Measurements from ENCODE around the gene RBP5.

Gene RBP5, protein sequence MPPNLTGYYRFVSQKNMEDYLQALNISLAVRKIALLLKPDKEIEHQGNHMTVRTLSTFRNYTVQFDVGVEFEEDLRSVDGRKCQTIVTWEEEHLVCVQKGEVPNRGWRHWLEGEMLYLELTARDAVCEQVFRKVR

DNA sequence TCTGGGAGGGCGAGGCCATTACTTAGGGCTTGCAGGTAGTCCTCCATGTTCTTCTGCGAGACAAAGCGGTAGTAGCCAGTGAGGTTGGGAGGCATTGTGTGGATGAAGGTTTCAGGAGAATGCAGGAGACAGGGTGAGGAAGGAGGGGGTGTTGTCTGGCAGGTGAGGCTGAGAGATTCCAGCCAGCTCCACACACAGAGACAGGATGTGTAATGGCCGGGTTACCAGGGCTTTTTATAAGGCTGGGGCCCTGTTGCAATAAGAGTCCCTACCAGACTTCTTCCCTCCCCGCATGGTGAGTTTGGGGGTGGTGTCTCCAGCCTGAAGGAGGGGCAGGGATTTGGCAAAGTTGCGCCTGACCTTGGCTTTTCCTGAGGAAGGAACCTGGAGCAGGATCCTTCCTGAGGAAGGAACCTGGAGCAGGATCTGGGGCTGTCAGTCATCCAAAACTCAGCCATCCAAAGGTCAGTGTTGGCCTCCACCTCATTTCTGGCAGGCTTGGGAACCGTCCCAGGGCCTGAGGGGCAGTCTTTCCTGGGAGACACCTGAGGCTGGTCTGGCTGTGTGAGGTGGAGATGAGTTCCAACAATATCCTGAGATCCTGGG lies at the start of gene RBP5:
RBP5 (minus strand) TSS at position 209 of the 606 bp plus-strand sequence; CDS start at position 95, 114 bp downstream.
- TF ChIP-seq GATA1 (IDR thresholded peaks at IDR 0.05; ENCODE audit: low read depth, low read length) = no peak
- TF ChIP-seq POLR2A (IDR thresholded peaks at IDR 0.05; ENCODE audit: low read length) = no peak
- DNase-seq = peak in 1 of 2 experiments; percentile 12

DNA sequence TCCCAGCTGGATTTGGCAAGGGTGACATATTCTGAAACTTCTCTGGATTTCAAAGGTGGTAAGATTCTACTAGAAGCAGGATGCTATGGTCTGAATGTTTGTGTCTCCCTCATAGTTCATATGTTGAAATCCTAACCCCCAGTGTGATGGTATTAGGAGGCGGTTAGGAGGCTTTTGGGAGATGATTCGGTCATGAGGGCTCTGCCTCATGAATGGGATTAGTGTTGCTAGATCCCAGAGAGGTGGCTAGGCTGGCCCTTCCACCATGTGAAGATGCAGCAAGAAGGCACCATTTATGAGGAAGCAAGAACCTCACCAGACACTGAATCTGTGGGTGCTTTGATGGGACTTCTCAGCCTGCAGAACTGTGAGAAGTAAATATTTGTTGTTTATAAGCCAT lies 49.8 kb upstream of the RBP5 start:
- TF ChIP-seq GATA1 (IDR thresholded peaks at IDR 0.05; ENCODE audit: low read depth, low read length) (no peak), POLR2A (IDR thresholded peaks at IDR 0.05; ENCODE audit: low read length) (no peak)
- no peak for DNase-seq

- no peak for TF ChIP-seq GATA1 (IDR thresholded peaks at IDR 0.05; ENCODE audit: low read depth, low read length)
- TF ChIP-seq POLR2A (IDR thresholded peaks at IDR 0.05; ENCODE audit: low read length) = no peak
- no peak for DNase-seq
Observed at GRCh38 chr12:7176595-7176994, 47.9 kb upstream of the RBP5 start.

GRCh38 chr12:7175493-7175892 lies 46.8 kb upstream of the RBP5 start:
- DNase-seq = no peak
- TF ChIP-seq GATA1 (IDR thresholded peaks at IDR 0.05; ENCODE audit: low read depth, low read length) (no peak), POLR2A (IDR thresholded peaks at IDR 0.05; ENCODE audit: low read length) (no peak)

- TF ChIP-seq GATA1 (IDR thresholded peaks at IDR 0.05; ENCODE audit: low read depth, low read length) = no peak
- no peak for TF ChIP-seq POLR2A (IDR thresholded peaks at IDR 0.05; ENCODE audit: low read length)
- DNase-seq = no peak
Observed at GRCh38 chr12:7171854-7172253, 43.2 kb upstream of the RBP5 start.

- no peak for DNase-seq
- TF ChIP-seq POLR2A (IDR thresholded peaks at IDR 0.05; ENCODE audit: low read length) (no peak), GATA1 (IDR thresholded peaks at IDR 0.05; ENCODE audit: low read depth, low read length) (no peak)
Observed at GRCh38 chr12:7169951-7170350, 41.3 kb upstream of the RBP5 start.

DNA sequence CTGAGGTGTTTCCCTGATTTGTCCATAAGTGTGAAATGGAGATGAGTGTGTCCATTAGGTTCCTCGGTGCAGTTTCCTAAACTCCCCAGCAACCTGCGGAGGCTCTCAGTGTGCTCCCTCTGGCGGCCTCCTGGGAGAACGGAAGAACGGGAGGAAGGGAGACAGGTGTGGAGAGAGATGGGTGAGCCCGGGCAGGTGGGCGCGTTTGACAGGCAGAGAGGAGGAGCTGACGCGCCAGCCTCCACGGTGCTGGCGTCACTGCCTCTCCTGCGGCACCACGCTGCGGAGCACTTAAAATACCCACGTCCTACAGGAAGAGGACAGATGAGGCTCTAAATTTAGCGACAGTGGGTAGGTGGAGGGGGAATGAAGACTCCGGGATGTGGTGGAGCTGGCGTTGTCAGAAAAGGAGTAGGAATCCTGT lies 34.0 kb upstream of the RBP5 start:
- peak; percentile 13 to 19 for DNase-seq
- TF ChIP-seq POLR2A (IDR thresholded peaks at IDR 0.05; ENCODE audit: low read length) = no peak
- no peak for TF ChIP-seq GATA1 (IDR thresholded peaks at IDR 0.05; ENCODE audit: low read depth, low read length)

- TF ChIP-seq POLR2A (IDR thresholded peaks at IDR 0.05; ENCODE audit: low read length) (no peak), GATA1 (IDR thresholded peaks at IDR 0.05; ENCODE audit: low read depth, low read length) (no peak)
- DNase-seq = no peak
Observed at GRCh38 chr12:7161811-7162210, 33.1 kb upstream of the RBP5 start.

DNA sequence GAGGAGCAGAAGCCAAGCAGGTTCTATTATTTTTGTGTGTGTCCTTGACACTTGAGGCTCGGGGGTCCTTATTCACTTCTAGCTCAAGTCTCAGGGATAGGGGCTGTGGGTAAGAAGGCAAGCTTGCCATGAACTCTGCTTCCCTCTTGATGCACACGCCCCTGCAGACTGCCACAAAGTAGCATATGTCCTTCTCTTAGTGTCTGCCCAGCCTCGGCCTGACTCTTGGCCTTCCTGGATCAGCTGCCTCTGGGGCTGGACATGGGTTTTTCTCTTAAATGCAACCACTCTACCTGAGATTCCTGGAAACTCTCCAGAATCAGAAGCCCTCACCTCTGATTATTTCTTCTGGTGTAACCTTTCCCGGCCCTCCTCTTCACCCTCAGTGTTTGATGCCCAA lies 32.6 kb upstream of the RBP5 start:
- no peak for TF ChIP-seq GATA1 (IDR thresholded peaks at IDR 0.05; ENCODE audit: low read depth, low read length)
- TF ChIP-seq POLR2A (IDR thresholded peaks at IDR 0.05; ENCODE audit: low read length) = no peak

GRCh38 chr12:7160183-7160582 lies 31.5 kb upstream of the RBP5 start:
- DNase-seq = no peak
- TF ChIP-seq POLR2A (IDR thresholded peaks at IDR 0.05; ENCODE audit: low read length) (no peak), GATA1 (IDR thresholded peaks at IDR 0.05; ENCODE audit: low read depth, low read length) (no peak)

More for the DNA sequence above, 32.6 kb upstream of the RBP5 start:
- DNase-seq = no peak

GRCh38 chr12:7158781-7159609 lies 30.3 kb upstream of the RBP5 start:
- no peak for DNase-seq
- no peak for TF ChIP-seq POLR2A (IDR thresholded peaks at IDR 0.05; ENCODE audit: low read length)
- TF ChIP-seq GATA1 (IDR thresholded peaks at IDR 0.05; ENCODE audit: low read depth, low read length) = no peak

DNA sequence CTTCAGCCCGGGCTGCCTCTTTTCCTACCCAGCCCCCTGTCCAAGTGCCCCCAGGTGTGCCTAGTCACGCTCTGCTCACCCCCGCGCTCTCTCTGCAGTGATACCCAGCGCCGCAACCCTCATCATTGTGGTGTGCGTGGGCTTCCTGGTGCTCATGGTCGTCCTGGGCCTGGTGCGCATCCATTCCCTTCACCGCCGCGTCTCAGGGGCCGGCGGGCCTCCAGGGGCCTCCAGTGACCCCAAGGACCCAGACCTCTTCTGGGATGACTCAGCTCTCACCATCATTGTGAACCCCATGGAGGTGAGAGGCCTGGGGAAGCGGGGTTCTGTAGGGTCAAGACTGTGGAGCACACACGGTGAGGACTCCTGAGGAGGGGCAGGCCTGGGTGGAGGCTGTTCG lies 28.7 kb upstream of the RBP5 start:
- TF ChIP-seq POLR2A (IDR thresholded peaks at IDR 0.05; ENCODE audit: low read length) = no peak
- no peak for TF ChIP-seq GATA1 (IDR thresholded peaks at IDR 0.05; ENCODE audit: low read depth, low read length)
- no peak for DNase-seq

- no peak for DNase-seq
- no peak for TF ChIP-seq POLR2A (IDR thresholded peaks at IDR 0.05; ENCODE audit: low read length)
- no peak for TF ChIP-seq GATA1 (IDR thresholded peaks at IDR 0.05; ENCODE audit: low read depth, low read length)
Observed at GRCh38 chr12:7156259-7157197, 27.8 kb upstream of the RBP5 start.

Data from erythroblast (primary cell).